NT2/D1 (cell line): Measurements from ENCODE around the gene LRRIQ3.

ENCODE experiments used
- SUZ12 ChIP-seq: IDR thresholded peaks from 2 replicates; pipeline ENCODE4 v1.6.1; 2011; ENCODE audit not compliant: insufficient read length, insufficient read depth; ENCODE audit errors: extremely low read depth
- ZNF274 ChIP-seq: IDR thresholded peaks from 2 replicates; pipeline ENCODE4 v1.6.1; 2011; ENCODE audit warnings: mild to moderate bottlenecking, low read depth, low read length

GRCh38 chr1:74235153-74235552 lies 37.2 kb upstream of the LRRIQ3 start, which contains the start of gene TNNI3K:
- no peak for TF ChIP-seq ZNF274
- no peak for TF ChIP-seq SUZ12
